ENCODE data around the gene EXOC6B. TPM values are rescaled to one million over a fixed set of nuclear protein-coding genes. Genes with fewer than 3 reads are reported as not detected.

EXOC6B gene
- total RNA-seq, 4 donors from 2014 or later: 54.0 to 121 (median 78.7) TPM

DNA sequence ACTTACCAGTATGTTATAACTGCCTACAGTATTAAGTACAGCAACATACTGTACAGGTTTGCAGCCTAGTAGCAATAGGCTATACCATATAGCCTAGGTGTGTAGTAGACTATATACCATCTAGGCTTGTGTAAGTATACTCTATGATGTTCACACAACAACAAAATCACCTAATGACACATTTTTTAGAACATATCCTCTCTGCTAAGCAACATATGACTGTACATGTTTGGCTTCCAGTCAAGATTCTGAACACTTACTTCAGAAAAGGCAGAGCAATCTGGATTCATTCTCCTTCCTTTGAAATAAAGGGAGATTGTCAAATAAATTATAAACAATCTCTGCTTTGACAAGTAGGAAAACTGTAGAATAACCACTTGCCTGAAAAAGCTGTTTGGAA is 81.8 kb downstream of the EXOC6B start:
- DNase-seq (ENCODE audit: low spot score in 2 of 2): no peak

DNA sequence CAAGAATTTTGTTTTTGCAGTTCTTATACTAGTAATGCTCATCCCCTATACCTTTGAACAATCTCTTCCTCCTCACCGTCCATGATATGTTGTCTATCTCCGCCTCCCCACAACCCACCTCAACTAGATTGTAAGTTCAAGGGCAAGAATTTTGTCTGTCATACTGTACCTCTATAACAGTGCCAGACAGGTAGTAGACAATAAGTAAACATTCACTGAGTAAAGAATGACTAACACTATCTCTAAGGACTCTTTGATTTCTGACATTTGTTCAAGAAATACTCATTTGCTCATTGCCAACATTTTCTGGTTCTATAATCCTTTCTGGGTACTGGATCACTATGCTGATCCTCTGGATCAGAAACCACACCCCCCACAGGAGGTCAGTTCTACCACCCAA is 82.4 kb downstream of the EXOC6B start:
- H3K27me3 ChIP-seq: no peaks in the 10 kb centered on the region
- H3K27ac ChIP-seq: no peak overlapping the region
- peaks cover 3% of the 10 kb centered on the region for H3K4me1 ChIP-seq
- TF ChIP-seq, protein P1, sequence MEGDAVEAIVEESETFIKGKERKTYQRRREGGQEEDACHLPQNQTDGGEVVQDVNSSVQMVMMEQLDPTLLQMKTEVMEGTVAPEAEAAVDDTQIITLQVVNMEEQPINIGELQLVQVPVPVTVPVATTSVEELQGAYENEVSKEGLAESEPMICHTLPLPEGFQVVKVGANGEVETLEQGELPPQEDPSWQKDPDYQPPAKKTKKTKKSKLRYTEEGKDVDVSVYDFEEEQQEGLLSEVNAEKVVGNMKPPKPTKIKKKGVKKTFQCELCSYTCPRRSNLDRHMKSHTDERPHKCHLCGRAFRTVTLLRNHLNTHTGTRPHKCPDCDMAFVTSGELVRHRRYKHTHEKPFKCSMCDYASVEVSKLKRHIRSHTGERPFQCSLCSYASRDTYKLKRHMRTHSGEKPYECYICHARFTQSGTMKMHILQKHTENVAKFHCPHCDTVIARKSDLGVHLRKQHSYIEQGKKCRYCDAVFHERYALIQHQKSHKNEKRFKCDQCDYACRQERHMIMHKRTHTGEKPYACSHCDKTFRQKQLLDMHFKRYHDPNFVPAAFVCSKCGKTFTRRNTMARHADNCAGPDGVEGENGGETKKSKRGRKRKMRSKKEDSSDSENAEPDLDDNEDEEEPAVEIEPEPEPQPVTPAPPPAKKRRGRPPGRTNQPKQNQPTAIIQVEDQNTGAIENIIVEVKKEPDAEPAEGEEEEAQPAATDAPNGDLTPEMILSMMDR (IDR thresholded peaks at IDR 0.05): no peak
- TF ChIP-seq EP300 (IDR thresholded peaks at IDR 0.05) (no peak), POLR2AphosphoS5 (IDR thresholded peaks at IDR 0.05) (no peak), POLR2A (IDR thresholded peaks at IDR 0.05) (no peak)
- H3K4me3 ChIP-seq: no peak overlapping the region
- no peaks in the 10 kb centered on the region for H3K9me3 ChIP-seq
- 89% methylated on average over 2 of the region's 2 CpGs for WGBS
- no peak for DNase-seq (ENCODE audit: low spot score in 2 of 2)
- no peaks in the 10 kb centered on the region for H3K36me3 ChIP-seq

More for the DNA sequence above, 81.8 kb downstream of the EXOC6B start:
- Histone ChIP-seq H3K27me3 (no peaks in the 10 kb centered on the region), H3K4me1 (peaks cover 7% of the 10 kb centered on the region), H3K4me3 (no peak overlapping the region), H3K27ac (no peak overlapping the region), H3K36me3 (no peaks in the 10 kb centered on the region), H3K9me3 (no peaks in the 10 kb centered on the region)
- TF ChIP-seq POLR2A (IDR thresholded peaks at IDR 0.05): no peak

DNA sequence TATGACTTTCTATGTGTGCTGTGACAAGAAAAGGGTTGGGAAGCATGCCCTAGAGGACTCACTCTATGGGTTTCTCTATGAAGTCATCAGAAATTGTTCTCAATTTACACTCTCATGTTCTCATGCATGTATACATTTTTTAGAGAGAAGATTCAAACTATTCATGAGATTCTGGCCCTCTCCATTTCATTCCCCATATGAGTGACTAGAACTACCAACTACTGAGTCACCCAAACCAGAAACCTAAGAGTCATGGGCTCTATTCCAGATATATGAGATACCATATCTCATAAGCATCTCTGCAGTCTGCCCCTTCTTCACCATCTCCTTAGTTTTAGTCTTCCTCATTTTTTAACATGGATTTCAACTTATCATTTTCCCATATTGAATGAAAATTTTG is 87.7 kb downstream of the EXOC6B start:
- Histone ChIP-seq H3K27ac (no peak overlapping the region), H3K9me3 (no peaks in the 10 kb centered on the region), H3K27me3 (no peaks in the 10 kb centered on the region), H3K4me3 (no peak overlapping the region), H3K4me1 (no peaks in the 10 kb centered on the region), H3K36me3 (no peaks in the 10 kb centered on the region)
- DNase-seq (ENCODE audit: low spot score in 2 of 2): no peak
- TF ChIP-seq, protein P1 (IDR thresholded peaks at IDR 0.05): no peak
- TF ChIP-seq POLR2AphosphoS5 (IDR thresholded peaks at IDR 0.05): no peak
- TF ChIP-seq POLR2A (IDR thresholded peaks at IDR 0.05): no peak
- no peak for TF ChIP-seq EP300 (IDR thresholded peaks at IDR 0.05)

DNA sequence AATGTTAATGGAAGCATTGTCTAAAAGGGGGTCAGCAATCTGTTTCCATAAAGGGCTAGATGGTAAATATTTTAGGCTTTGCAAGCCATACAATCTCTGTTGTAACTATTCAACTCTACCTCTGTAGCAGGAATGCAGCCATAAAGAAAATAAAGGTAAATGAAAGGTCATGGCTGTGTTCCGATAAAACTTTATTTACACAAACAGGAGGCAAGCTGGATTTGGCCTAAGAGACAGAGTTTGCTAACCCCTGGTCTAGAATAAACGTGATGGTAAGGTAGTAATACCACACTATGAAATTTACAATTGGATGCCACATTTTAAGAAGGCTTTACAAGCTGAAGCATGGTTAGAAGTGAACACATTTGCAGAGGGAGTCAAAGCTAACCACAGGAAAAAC is 91.4 kb downstream of the EXOC6B start:
- no peaks in the 10 kb centered on the region for H3K4me1 ChIP-seq
- TF ChIP-seq EP300 (IDR thresholded peaks at IDR 0.05): no peak
- 95% methylated on average over 2 of the region's 2 CpGs for WGBS
- no peak overlapping the region for H3K4me3 ChIP-seq
- H3K27ac ChIP-seq: no peak overlapping the region
- H3K36me3 ChIP-seq: peaks cover 8% of the 10 kb centered on the region
- no peaks in the 10 kb centered on the region for H3K27me3 ChIP-seq
- DNase-seq (ENCODE audit: low spot score in 2 of 2): no peak
- H3K9me3 ChIP-seq: no peaks in the 10 kb centered on the region

DNA sequence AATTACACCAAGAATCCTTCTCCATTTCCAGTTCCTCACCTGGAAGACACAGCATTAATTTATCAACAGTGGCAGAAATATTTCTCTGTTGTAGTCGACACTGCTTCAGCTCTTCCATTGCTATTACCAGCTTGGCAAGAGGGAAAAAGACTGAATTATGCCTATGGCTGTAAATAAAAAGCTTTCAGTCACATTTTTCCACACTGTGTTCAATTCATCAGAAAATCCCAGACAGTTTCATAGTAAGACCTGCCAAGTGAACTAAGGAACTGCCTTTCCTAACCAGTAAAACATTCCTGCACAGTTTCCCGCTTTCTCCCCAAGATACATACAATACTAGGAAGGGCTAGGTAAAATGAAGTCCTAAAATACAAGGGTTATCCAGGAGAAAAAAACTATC is 94.7 kb downstream of the EXOC6B start:
- no peak for TF ChIP-seq POLR2AphosphoS5 (IDR thresholded peaks at IDR 0.05)
- no peak for TF ChIP-seq EP300 (IDR thresholded peaks at IDR 0.05)
- TF ChIP-seq, protein P1 (IDR thresholded peaks at IDR 0.05): no peak
- TF ChIP-seq POLR2A (IDR thresholded peaks at IDR 0.05): no peak
- DNase-seq (ENCODE audit: low spot score in 2 of 2): no peak
- no peak overlapping the region for H3K4me3 ChIP-seq
- no peaks in the 10 kb centered on the region for H3K9me3 ChIP-seq
- H3K27ac ChIP-seq: no peak overlapping the region
- WGBS: 63% methylated on average over 2 of the region's 2 CpGs
- H3K36me3 ChIP-seq: peaks cover 8% of the 10 kb centered on the region
- H3K27me3 ChIP-seq: no peaks in the 10 kb centered on the region
- no peaks in the 10 kb centered on the region for H3K4me1 ChIP-seq

DNA sequence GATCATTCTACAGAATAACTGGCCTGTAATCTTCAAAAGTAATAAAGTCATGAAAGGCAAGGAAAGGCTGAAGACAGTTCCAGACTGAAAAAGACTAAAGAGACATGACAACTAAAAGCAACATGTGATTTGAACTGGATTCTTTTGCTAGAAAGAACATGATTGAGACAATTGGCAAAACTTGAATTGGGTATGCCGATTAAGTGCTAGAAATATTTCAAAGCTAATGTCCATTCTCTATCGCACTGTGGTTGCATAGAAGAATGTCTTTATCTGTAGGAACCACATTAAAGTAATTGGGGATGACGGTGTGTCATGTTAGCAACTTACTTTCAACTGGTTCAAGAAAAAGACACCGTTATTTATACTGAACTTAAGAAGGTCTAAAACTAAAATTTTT is 98.5 kb downstream of the EXOC6B start:
- Histone ChIP-seq H3K36me3 (peaks cover 8% of the 10 kb centered on the region), H3K27ac (no peak overlapping the region), H3K4me1 (peaks cover 3% of the 10 kb centered on the region), H3K9me3 (no peaks in the 10 kb centered on the region), H3K27me3 (no peaks in the 10 kb centered on the region), H3K4me3 (no peak overlapping the region)
- TF ChIP-seq EP300 (IDR thresholded peaks at IDR 0.05): no peak
- TF ChIP-seq, protein P1 (IDR thresholded peaks at IDR 0.05): no peak
- 93% methylated on average over 4 of the region's 4 CpGs for WGBS
- no peak for DNase-seq (ENCODE audit: low spot score in 2 of 2)

All from suprapubic skin (tissue), 4 donors.